ENCODE data around the gene FNDC3B.

DNA sequence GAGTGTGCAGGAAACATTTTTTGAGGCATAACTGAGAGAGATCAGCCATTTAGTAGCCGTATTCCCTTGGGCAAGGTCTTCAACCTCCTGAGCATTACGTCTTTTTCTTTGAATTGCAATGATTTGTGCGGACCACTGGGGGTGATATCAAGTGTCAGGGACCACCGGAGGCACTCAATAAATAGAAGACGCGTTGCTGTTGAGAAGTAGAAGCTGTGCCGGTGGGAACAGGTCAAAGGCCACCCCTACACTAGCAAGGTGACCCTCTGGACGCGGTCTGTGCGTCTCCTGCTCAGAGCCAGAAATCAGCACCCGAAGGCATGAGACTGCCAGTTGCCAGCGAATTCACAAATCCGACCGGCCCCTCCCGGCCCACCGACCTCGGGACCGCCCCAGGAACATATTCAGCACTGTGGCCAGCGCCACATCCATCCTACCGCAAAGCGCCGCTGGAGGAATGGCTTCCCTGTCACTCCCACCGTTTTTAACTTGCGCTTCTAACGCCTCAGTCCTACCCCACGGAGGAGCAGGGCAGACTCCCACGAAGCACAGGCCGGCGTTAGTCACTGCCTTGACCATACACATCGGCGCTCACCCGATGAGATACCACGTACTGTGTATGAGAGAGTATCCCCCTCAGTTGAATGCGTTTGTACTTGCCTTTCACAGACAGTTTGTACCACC is 410.2 kb downstream of the FNDC3B start:
- no peak for TF ChIP-seq EZH2phosphoT487 (conservative IDR thresholded peaks at IDR 0.05; ENCODE audit: low read length)
- TF ChIP-seq, protein P1, sequence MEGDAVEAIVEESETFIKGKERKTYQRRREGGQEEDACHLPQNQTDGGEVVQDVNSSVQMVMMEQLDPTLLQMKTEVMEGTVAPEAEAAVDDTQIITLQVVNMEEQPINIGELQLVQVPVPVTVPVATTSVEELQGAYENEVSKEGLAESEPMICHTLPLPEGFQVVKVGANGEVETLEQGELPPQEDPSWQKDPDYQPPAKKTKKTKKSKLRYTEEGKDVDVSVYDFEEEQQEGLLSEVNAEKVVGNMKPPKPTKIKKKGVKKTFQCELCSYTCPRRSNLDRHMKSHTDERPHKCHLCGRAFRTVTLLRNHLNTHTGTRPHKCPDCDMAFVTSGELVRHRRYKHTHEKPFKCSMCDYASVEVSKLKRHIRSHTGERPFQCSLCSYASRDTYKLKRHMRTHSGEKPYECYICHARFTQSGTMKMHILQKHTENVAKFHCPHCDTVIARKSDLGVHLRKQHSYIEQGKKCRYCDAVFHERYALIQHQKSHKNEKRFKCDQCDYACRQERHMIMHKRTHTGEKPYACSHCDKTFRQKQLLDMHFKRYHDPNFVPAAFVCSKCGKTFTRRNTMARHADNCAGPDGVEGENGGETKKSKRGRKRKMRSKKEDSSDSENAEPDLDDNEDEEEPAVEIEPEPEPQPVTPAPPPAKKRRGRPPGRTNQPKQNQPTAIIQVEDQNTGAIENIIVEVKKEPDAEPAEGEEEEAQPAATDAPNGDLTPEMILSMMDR (IDR thresholded peaks at IDR 0.05; ENCODE audit: insufficient read depth, low read length, poor library complexity, severe bottlenecking), result no peak

Data from SU-DHL-6 (cell line).